GM19193 (cell line): ENCODE data around the gene GSC2.

Experiments
- POLR2A ChIP-seq: IDR thresholded peaks from 4 replicates; pipeline ENCODE4 v1.6.1; 2011; ENCODE audit not compliant: insufficient read depth, insufficient read length; ENCODE audit errors: extremely low read depth

Gene GSC2

DNA sequence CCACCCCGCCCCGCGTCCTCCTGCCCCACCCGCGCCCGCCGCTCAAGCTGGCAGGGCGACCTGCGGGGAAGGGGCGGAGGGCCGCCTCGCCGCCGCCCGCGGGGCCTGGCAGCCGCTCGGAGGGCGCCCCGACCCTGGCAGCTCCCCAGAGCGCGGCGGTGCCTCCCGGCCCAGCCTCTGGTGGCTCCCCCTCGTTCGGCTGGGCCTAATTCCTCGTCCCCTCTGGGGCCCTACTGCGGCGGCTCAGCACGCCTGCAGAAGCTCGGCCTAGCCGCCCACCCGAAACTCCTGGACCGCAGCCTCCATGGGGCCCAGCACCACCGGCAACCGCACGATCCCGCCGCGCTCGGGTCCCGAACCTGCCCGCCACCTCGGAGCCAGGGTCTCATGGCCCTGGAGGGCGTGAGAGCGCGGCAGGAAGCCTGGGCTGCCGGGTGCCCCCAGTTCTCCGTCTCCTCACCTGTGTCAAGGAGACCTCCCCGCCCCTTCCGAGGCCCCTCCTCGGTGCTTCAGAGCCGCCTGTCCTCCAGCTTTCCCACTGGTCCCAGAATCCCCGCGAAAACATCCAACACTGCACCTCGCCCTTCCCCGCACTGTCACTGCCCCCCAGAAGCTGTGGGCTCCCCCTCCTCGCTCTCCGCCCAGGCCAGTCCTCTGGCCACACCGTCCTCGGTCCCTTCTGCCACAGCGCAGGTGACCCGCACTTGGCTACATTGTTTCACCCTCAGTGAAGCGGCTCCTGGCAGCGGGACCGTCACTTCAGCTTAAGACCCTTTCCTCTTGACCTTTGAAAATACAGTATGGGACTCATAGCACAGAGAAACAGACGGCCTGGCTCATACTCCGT is 613 bp upstream of the GSC2 start:
- no peak for TF ChIP-seq POLR2A

DNA sequence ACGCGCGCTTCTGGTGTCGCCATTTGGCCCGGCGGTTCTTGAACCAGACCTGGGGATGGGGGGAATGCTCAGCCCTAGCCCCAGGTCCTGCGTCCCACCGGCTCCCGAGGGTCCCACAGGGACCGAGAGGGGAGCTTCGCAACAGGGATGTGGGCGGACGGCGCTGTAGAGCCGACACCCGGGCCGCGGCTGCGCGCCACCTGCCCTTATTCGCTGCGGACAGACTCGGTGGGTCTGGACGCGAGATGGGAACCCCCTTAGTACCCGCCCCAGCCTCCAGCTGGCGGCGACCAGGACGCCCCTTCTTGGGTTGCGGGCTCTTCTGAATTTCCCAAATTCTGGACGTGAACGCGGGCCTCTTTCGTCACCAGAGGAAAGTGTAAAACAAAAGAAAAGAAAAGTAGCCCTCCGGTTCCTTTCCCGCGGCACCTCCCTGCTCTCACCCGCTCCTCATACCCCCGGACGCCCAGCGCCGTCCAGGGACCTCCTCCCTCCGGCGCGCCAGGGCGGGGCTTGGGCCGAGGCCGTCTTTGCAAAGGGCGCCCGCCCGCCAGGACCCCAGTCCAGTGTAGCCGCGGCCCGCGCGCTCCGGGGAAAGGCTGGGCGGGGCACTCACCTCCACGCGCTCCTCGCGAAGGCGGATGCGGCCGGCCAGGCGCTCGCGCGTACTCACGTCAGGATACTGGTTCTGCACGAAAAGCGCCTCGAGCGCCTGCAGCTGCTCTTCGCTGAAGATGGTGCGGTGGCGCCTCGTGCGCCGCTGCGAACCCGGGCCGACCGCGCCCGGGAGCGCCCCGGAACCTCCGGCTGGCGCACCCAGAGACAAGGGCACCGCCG is 827 bp downstream of the GSC2 start:
- TF ChIP-seq POLR2A: no peak

DNA sequence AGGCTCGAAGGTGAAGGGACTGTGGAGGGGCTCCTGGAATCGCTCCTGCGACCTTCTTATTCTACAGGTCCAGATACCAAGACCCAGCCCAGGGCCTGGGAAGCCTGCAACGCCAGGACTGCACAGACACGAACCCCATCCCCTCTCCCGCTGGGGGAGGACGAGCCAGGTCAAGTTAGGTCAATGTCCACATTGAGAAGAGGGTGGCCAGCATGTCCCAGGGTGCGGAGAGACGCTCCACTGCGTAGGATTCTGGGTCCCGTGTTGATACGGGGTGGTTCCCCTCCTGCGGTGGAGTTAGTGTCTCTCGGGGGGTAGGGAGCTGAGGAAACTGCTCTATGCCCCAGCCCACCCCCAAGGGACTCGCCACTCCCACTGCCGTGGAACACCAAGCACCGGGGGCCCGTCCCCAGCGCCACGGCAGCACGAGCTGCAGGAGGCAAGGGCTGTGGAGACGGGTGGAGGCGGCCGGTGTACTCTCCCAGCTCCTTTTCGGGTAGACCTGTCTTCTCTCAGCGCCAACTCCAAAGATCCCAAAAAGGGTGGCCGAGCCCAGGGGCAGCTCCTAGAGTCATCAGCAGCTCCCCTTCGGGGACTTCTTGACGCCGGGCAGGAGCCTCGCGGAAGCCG is 1.6 kb downstream of the GSC2 start:
- TF ChIP-seq POLR2A: no peak

DNA sequence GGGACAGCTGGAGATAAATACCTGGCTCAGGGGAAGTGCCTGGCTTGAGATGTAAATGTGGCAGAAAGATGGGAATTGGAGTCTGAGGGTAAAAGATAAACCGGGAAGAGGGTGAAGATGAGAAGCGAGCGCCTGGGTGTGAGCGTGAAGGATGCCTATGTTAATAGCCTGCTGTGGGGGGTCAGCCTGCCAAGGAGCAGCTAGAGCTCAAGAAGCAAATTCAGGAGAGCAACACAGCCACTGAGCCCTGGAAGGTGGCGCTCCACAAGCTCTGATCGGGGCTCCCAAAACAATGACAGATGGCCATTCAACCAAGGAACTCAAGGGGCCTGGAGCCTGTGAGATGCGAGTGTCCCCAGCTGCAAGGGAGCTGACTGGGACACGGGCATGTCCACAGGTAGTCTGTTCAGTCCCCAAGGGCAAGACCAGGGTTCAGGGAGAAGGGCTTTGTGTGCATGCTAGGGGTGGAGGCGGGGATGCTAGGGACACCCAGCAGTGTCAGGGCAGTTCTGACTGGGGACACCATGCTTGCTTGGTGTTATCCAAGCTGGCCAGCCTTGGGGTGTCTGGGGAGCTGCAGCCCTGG is 2.8 kb downstream of the GSC2 start:
- no peak for TF ChIP-seq POLR2A

DNA sequence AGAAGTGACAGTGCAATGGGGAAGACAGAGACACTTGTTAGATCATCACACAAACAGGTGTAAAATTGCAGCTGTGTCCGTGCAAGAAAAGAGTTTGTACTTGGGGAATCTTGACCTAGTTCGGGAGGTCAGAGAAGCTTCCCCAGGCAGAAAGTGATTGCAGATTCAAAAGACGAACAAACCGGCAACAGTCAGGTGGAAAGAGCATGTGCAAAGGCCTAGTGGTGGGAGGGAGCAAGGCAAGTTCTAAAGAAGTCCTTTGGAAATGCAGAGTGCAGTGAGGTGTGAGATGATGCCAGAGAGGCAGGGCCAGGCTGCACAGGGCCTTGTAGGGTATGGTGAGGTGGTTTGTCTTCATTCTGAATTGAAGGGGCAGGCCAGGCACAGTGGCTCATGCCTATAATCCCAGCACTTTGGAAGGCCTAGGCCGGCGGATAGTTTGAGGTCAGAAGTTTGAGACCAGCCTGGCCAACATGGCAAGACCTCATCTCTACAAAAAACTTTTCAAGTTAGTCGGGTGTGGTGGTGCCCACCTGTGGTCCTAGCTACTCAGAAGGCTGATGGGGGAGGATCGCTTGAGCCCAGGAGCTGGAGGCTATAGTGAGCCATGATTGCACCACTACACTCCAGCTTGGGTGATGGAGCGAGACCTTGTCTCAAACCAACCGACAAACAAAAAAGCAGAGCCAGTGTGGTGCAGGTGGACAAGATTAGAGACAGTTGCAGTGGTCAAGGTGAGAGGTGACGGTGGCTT is 3.7 kb downstream of the GSC2 start:
- no peak for TF ChIP-seq POLR2A

DNA sequence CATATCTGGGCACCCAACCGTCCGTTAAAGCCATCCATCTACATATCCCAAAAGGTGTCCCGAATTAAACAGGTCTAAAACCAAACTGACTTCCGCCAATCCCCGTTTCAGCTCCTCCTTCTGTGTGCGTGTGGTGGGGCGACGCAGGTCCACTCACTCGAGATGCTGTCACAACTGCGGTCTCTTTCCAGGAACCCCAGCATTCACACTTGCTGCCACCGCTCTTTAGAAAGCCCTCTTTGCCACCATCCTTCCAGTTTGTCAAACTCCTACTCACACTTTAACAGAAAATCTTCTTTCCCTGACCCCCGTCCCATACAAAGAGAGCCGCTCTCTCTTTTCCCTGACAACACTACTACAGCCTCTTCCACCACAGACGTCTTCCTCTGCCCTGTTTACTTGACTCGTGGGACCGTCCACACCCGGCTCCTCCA is 6.1 kb downstream of the GSC2 start:
- no peak for TF ChIP-seq POLR2A

DNA sequence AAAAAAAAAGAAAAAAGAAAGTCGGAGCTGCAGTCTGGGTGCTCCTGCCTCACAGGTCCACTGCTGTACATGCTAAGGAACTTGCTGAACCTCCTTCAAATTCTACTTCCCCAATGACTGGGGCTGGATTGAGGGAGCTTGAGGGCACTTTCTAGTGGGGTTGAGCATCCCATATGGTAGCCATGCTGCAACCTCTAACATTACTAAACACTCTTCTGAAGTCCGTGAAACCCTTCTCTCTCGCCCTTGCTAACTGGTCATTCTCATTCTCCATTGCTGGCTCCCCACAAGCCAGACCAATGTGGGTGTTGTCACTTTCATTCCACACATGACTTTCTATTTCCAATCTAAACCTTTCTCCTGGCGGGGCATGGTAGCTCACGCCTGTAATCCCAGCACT is 6.9 kb downstream of the GSC2 start:
- no peak for TF ChIP-seq POLR2A

DNA sequence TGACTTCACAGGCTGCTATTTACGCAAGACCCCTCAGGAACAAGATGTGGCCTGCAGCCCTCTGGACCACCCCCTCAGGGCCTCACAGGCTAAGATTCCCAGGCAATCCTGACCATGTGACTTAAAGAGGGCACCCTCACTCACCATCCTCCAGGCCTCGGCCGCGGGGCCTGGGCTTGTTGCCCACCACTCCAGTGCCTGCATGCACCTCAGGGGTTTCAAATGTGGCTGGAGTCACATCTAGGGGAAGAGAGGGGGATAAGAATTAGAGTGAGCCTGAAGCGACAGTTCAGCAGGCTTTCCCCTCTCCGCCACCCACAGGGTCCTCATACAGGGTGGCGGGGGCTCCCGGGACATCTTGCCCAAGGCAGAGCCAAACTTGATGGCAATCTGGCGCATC is 7.7 kb downstream of the GSC2 start:
- TF ChIP-seq POLR2A: no peak

DNA sequence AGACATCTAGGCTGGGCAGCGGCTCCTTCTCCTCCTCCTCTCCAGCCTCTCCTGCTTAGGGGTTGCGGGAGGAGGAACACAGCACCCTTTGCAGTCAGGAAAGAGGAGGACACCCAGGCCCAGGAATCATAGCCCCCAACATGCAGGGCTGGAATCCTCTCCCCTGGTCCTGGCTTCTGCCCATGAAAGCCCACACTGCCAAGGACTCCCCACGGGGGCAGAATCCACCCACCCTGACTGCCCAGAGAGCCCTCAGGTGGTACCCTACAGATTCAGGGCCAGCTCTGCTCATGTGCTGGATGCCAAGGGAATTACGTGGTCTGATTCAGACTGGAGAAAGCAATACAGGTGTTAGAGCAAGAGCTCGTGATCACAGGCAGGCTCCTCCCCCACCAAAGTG is 10.1 kb downstream of the GSC2 start:
- no peak for TF ChIP-seq POLR2A

DNA sequence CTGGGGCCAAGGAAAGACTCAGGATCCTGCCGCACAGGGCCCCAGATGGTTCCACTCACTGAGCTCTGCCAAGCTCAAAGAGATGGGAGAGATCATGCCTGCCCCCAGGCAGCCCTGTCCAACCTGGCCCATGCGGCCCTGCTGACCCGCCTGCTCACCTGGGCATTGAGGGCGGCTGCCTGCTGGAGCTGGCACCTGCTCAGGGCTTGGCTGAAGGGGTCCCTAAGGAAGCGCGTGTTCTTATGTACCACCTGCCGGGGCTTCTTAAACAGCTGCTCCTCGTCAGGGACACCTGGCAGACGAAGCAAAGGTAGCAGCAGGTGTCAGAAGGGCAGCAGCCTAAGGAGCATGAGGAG is 11.1 kb downstream of the GSC2 start:
- no peak for TF ChIP-seq POLR2A

DNA sequence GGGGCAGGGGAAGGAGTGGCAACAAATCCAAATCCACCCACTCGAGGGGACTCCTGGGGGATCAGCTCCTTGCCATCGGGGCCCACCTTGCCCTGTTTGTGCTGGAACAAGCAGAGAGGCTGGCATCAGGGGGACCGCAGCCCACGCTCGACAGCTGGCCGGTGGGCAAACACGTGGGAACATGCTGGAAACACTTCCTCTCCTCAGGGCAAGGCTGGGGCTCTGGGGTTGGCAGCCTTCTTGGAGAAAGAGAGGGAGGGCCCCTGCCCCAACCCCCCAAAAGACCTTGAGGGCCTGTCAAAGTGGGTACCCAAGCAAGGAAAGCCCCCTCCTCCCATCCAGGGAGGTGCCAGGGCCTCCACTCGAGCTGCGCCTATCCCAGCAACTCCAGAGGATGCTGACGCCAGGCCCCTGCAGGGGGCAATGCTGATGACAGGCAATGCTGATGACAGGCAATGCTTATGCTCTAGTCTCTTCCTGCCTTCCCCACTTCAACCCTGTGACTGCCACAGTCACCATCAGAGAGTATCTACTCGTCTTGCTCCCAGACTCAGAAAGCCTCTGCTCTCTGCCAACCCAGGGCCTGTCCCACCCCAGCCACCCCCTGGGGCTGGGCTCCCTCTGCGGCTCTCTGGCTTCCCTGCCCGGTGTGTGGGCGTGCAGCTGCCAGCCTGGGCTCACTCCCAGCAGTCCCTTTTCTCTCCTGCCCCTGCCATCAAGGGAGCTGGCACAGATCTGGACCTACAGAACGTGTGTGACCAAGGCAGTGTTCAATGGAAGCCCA is 11.7 kb downstream of the GSC2 start:
- TF ChIP-seq POLR2A: no peak

DNA sequence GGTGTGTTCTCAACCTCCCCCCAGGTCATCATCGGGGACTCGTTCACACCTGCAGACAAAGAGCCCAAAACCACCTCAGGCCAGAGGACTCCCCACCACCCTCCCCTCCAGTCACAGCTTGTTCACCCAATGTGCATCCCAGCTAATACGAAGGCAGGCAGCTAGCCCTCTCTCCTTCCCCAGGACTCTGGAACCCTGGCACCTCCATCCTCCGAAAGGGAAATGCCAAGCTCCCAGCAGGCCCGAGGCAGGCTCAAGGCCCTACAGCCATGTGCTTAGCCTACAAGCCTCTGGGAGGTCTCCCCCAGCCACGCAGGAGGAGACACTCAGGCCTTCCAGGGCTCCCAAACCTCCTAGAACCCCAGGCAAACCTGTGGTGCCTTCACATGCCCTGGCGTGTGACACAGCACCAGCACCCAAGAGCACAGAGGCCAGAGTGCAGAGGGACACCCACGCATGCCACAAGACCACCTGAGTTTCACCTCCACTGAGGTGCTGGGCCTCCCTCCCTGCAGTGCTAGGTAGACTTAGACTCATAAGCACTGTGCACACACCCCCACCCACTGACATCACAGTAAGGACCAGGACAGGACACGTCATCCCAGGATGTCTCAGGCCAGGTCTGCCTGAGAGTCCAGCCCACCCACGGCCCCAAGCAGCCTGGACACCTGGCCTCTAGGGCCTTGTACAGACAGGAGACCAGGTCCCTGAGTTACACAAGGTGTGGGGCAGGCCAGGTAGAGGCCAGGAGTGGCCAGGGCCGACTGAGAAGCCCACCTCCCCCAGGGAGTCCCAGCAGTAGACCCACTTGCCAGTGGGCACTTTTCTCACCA is 12.5 kb downstream of the GSC2 start:
- no peak for TF ChIP-seq POLR2A

DNA sequence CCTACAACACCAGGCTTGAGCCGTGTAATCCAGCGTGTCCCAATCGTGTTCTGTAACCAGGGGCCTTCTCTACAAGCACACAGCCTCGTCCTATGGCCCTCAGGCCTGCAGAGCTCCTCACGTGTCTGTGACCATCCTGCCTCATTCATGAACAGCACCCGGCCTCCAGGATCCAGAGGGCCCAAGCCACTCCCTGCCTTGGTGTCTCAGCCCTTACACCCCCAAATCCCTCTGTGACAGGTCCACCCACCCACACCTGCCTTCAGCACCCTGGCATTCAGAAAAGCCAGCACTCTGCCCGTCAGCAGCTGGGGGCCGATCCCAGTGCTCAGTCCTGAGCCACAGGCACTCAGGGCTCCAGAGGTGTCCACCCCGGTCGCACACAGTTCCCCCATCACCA is 13.2 kb downstream of the GSC2 start:
- TF ChIP-seq POLR2A: no peak

DNA sequence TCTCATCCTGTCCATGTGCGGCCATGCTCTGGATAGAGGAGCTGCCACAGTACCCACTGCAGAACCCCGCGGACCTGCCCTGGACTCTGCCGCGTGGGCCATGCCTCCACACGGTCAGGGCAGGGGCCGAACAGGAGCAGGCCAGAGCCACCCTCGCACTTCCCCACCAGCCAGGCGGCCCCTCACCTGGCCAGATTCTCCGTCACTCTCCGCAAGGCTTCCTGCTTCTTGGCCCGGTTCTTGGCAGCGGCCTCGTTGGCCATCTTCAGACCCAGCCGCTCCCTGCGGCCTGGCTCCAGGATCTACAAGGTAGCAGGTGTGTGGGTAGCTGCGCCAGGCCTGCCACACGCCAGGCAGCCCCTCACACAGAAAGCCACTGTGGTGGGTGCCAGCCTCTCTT is 15.2 kb downstream of the GSC2 start:
- TF ChIP-seq POLR2A: no peak
